Small intestine (tissue), 7 donors: Measurements from ENCODE around the gene UBE2N. TPM values are rescaled to one million over a fixed set of nuclear protein-coding genes. Genes with fewer than 3 reads are reported as not detected.
"Not testable (repeated sequence)": the region's sequence is repeated elsewhere in the genome, so short reads cannot be mapped to it uniquely, and the experiment has no call there.

ENCODE experiments used
- DNase-seq, 2 donors: peaks; one replicate each; pipeline versions ENCODE4 v3.0.0 to v3.0.0-alpha.2; 2013
- FAIRE-seq: peaks from 2 replicates; lab custom pipeline; 2012; peaks lifted over from hg19 to GRCh38; lab: Jason Lieb, UNC
- H3K27ac ChIP-seq, 3 donors: one replicate each; pipeline ENCODE4 v1.5.1; 2013; ENCODE audit warnings: low read length in 2 of 3, mild to moderate bottlenecking in 2 of 3, control low read depth in 1 of 3, inconsistent platforms in 1 of 3, low read depth in 1 of 3, moderate library complexity in 1 of 3
- H3K27me3 ChIP-seq, 3 donors: one replicate each; pipeline ENCODE4 v1.6.1; 2013; ENCODE audit warnings: low read length in 3 of 3, inconsistent platforms in 1 of 3; ENCODE audit not compliant: control insufficient read depth in 3 of 3, insufficient read depth in 3 of 3
- H3K36me3 ChIP-seq, 3 donors: one replicate each; pipeline ENCODE4 v1.6.1; 2013; ENCODE audit warnings: low read length in 3 of 3, inconsistent platforms in 1 of 3, low read depth in 1 of 3, mild to moderate bottlenecking in 1 of 3, moderate library complexity in 1 of 3; ENCODE audit not compliant: control insufficient read depth in 3 of 3, insufficient read depth in 2 of 3
- H3K4me1 ChIP-seq, 3 donors: one replicate each; pipeline ENCODE4 v1.6.1; 2013; ENCODE audit warnings: low read length in 2 of 3, inconsistent platforms in 1 of 3, low read depth in 1 of 3, mild to moderate bottlenecking in 1 of 3, moderate library complexity in 1 of 3; ENCODE audit not compliant: control insufficient read depth in 3 of 3, insufficient read depth in 2 of 3
- H3K4me3 ChIP-seq, 3 donors: one replicate each; pipeline ENCODE4 v1.5.1; 2013; ENCODE audit warnings: low read length in 3 of 3, control low read depth in 1 of 3, inconsistent platforms in 1 of 3, low read depth in 1 of 3, mild to moderate bottlenecking in 1 of 3, moderate library complexity in 1 of 3
- H3K9me3 ChIP-seq, 2 donors: one replicate each; pipeline ENCODE4 v1.6.1; 2013; ENCODE audit warnings: low read depth in 1 of 2, low read length in 1 of 2; ENCODE audit not compliant: control insufficient read depth in 2 of 2, insufficient read depth in 1 of 2
- WGBS, 3 donors: extraction: QIAGEN DNeasy Blood & Tissue Kit; methylation state at CpG; one replicate each; pipeline ENCODE4 v1.1.7; 2013; 5-methylcytosine and 5-hydroxymethylcytosine counted together
- polyA plus RNA-seq, 4 donors: library from polyadenylated mRNA; stranded (reverse) in 3 of 4; unstranded in 1 of 4; fragments of 200-250 nt in 3 of 4; fragments of 120-200 nt in 1 of 4; gene quantifications; one replicate each; pipeline versions ENCODE4 v1.2.1 to v1.2.3, GENCODE V29; 2013
- donor health status: healthy with polysubstance abuse.
- donor health status: control.
- donor health status: control.
- donor health status: Bipolar disorder and iron deficiency.
- donor health status: healthy.

The UBE2N gene
- polyA plus RNA-seq, 4 donors: 47.0 to 87.8 (median 59.9) TPM

DNA sequence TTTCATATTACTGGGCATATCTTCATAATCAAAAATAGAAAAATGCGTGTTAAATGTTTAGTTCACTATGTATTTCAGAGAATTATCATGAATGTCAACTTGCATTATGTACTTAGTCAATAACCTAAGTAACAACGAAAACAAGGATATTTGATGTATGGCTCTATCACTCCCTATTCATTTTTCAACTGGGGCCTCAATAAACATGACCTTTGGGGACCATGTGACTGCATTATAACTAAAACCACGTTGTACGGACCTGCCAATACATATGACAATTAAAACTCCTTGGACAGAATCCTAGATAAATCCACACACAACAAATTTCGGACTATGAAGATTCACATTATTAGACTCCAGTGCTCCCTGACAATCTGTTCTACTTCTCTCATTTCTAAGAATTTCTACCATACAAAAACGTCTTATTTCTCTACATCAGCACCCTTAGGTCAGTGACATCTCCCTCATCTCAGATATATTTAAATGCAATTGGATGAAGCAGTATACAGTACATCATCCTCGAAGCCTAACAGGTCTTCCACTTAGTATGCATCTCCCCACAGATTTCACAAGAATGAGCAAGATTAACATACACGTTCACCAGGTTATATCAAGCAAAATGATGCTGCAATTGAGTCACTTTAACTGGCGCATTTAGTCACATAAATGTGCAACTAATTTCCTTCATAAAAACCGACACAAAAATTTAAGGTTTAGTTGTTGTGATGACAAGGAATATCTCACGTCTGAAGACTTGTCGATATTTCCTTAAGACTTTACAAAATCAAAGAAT is 1.5 kb downstream of the UBE2N start:
- H3K27me3 ChIP-seq: no peaks in the 10 kb centered on the region
- H3K27ac ChIP-seq: no peak overlapping the region
- peaks cover 0 to 12% (median 8%) of the 10 kb centered on the region in 3 donors for H3K4me1 ChIP-seq
- WGBS, 3 donors: 8 to 17% (median 9%) methylated on average over 12 of the region's 12 CpGs
- no peaks in the 10 kb centered on the region for H3K9me3 ChIP-seq
- peak overlapping the region in 2 of 3 donors; percentile 92 to 94 for H3K4me3 ChIP-seq
- no peaks in the 10 kb centered on the region for H3K36me3 ChIP-seq
- FAIRE-seq: no peak
- peak in 1 of 2 donors; percentile 24 for DNase-seq

DNA sequence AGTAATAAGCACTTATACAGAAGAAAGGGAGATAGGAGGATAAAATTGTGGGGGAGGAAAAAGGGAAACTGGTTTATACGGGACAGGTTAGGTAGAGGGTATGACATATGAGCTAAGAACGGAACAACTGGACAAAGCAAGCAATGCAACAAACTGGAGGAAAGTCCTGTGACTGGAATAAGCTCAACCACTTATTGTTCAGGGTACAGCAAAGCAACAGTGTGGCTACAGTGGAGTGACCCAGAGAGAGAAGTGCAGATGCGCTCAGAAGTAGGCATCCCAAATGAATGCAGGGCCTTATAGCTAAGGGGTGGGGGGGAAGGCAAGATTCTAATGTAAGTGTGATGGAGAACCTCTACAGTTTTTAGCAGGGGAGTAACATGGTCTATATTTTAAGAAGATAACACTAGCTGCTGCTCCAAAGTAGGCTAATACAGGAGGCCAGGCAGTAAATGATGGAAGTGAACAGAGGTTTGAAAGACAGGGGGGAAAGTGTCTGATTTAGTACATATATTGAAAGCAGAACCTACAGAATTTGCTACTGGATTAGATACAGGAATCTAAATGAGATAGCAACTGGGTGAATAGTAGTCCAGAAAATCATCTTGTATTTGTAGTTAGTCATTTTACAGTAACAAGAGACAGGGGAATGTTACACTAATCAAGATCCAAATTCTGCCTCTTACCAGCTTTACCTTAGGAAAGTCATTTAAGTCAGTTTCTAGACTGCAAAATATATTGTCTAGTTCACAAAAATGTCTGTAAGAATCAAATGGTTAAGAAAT is 3.3 kb downstream of the UBE2N start:
- Histone ChIP-seq H3K36me3 (no peaks in the 10 kb centered on the region), H3K9me3 (no peaks in the 10 kb centered on the region), H3K27me3 (no peaks in the 10 kb centered on the region), H3K27ac (no peak overlapping the region), H3K4me3 (no peak overlapping the region), H3K4me1 (peaks cover 0 to 10% (median 8%) of the 10 kb centered on the region in 3 donors)
- DNase-seq (no peak), FAIRE-seq (no peak)
- 68 to 79% (median 68%) methylated on average over 3 of the region's 3 CpGs for WGBS, 3 donors

DNA sequence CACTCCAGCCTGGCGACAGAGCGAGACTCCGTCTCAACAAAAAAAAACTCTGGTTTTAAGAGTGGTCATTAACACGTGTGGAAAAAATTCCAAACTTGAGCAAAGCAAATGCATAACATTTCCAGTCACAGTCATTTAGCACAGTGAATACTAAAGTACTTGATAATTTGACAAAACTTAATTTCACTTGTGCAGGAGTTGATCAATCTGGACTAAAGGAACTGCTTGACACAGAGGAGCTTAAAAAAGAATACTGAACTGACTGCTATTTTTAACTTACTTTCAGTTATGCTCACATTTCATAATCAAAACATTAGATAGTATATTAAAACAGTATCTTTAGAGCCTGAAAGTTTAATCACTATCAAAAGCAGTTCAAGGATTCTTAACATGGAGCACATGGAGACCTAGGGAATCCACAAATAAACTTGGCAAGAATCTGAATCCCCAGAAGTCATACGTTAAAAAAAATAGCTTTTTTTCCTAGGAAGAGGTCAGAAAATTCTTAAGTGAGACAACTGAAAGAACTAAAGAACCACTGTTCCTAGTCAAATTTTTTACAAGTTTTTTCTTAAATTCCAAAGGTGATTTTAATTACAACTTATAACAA is 7.4 kb downstream of the UBE2N start:
- FAIRE-seq (no peak), DNase-seq (no peak)
- WGBS, 3 donors: 59 to 80% (median 68%) methylated on average over 5 of the region's 5 CpGs
- no peaks in the 10 kb centered on the region for H3K9me3 ChIP-seq
- H3K4me1 ChIP-seq: peaks cover 0 to 9% (median 0%) of the 10 kb centered on the region in 3 donors
- no peak overlapping the region for H3K4me3 ChIP-seq
- H3K36me3 ChIP-seq: no peaks in the 10 kb centered on the region
- no peaks in the 10 kb centered on the region for H3K27me3 ChIP-seq
- H3K27ac ChIP-seq: no peak overlapping the region

DNA sequence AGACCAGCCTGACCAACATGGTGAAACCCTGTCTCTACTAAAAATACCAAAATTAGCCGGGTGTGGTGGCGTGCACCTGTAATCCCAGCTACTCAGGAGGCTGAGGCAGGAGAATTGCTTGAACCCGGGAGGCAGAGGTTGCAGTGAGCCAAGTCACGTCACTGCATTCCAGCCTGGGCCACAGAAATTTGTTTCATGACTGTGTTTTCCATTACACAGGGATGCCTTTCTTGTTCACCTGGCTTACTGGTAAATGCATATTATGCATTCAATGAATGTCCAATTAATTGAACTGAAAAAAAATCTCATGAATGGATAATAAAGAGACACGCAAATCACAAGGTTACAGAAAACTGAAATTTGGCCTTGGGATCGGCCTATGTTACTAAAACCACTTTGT is 9.7 kb downstream of the UBE2N start:
- not testable (repeated sequence) for H3K27ac ChIP-seq, H3K4me1 ChIP-seq, H3K27me3 ChIP-seq, H3K36me3 ChIP-seq, H3K9me3 ChIP-seq, H3K4me3 ChIP-seq, DNase-seq, FAIRE-seq
- WGBS, 3 donors: 89 to 94% (median 89%) methylated on average over 6 of the region's 6 CpGs

DNA sequence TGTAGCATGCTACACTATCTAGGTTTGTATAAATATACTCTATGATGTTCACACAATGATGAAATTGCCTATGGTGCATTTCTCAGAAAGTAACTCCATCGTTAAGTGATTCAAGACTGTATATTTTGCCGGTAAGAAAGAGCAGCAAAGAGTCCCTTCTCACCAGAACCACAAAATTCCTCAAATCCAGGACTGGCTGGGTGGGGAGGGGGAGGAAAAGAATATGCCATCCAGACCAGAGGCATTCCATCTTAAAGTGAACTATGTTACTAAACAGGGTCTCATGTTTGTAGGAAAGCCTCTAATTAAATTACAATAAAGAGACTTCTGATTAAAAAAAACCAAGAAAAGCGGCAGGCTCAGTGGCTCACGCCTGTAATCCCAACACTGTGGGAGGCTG is 11.5 kb downstream of the UBE2N start:
- FAIRE-seq (no peak), DNase-seq (no peak)
- Histone ChIP-seq H3K4me1 (peaks cover 4 to 7% (median 6%) of the 10 kb centered on the region in 3 donors), H3K9me3 (no peaks in the 10 kb centered on the region), H3K36me3 (no peaks in the 10 kb centered on the region), H3K27ac (no peak overlapping the region), H3K27me3 (no peaks in the 10 kb centered on the region), H3K4me3 (no peak overlapping the region)
- WGBS, 3 donors: 83 to 91% (median 88%) methylated on average over 4 of the region's 4 CpGs

DNA sequence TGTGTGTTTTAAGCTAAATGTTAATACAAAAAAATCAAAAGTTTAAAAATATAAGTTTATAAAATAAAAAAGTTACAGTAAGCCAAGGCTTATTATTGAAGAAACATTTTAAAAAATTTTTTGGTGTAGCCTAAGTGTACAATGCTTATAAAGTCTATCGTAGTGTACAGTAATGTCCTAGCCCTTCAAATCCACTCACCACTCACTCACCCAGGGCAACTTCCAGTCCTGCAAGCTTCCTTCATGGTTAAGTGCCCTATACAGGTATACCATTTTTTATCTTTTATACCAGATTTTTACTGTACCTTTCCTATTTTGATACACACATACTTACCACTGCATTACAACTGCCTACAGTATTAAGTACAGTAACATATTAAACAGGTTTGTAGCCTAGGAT is 11.9 kb downstream of the UBE2N start:
- Histone ChIP-seq H3K4me3 (no peak overlapping the region), H3K36me3 (no peaks in the 10 kb centered on the region), H3K27me3 (no peaks in the 10 kb centered on the region), H3K9me3 (no peaks in the 10 kb centered on the region), H3K27ac (no peak overlapping the region), H3K4me1 (peaks cover 4 to 8% (median 6%) of the 10 kb centered on the region in 3 donors)
- DNase-seq (no peak), FAIRE-seq (no peak)
- WGBS, 3 donors: 88 to 92% (median 90%) methylated on average over 1 of the region's 1 CpG

DNA sequence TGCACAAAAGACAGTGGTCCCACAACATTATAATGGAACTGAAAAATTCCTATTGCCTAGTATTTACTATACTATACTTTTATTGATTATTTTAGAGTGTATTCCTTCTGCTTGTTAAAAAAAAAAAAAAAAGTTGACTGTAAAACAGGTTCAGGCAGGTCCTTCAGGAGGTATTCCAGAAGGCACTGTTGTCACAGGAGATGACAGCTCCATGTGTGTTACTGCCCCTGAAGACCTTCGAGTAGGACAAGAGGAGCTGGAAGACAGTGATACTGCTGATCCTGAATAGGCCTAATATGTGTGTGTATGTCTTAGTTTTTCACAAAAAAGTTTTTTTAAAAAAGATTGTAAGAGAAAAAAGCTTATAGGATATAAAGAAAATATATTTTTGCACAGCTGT is 12.3 kb downstream of the UBE2N start:
- H3K9me3 ChIP-seq: no peaks in the 10 kb centered on the region
- H3K4me1 ChIP-seq: peaks cover 4 to 8% (median 7%) of the 10 kb centered on the region in 3 donors
- DNase-seq: no peak
- 60 to 79% (median 77%) methylated on average over 1 of the region's 1 CpG for WGBS, 3 donors
- H3K27me3 ChIP-seq: no peaks in the 10 kb centered on the region
- no peak overlapping the region for H3K27ac ChIP-seq
- no peaks in the 10 kb centered on the region for H3K36me3 ChIP-seq
- no peak overlapping the region for H3K4me3 ChIP-seq
- no peak for FAIRE-seq

DNA sequence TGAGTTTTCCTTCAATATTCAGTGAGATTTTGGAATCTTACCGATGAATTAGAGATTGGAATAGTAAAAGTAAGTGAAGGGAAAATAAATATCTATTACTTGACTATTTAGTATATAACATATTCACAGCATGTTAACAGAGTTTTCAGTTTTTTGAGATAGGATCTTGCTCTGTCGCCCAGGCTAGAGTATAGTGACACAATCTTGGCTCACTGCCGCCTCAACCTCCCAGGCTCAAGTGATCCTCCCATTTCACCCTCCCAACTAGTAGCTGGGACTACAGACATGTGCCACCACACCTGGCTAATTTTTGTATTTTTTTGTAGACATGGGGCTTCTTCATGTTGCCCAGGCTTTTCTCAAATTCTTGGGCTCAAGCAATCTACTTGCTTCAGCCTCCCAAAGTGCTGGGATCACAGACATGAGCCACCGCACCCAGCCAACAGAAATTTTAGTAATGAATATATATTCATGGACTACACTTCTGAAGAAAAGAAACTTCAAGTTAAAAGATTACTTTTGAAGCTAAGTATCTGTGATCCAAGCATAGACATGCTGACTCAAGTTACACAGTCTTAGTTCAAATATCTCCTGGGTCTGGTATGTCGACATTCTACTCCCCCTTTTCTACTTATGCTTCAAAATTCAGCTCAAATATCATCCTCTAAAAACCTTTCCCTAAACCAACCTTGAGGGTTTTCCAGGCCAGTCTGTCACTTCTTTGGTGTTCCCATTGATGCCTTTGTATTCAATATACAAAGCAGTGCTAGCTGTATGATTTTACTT is 13.8 kb downstream of the UBE2N start:
- no peak for FAIRE-seq
- no peak overlapping the region for H3K4me3 ChIP-seq
- no peaks in the 10 kb centered on the region for H3K36me3 ChIP-seq
- 80 to 85% (median 85%) methylated on average over 5 of the region's 5 CpGs for WGBS, 3 donors
- peaks cover 4 to 12% (median 8%) of the 10 kb centered on the region in 3 donors for H3K4me1 ChIP-seq
- no peak for DNase-seq
- H3K9me3 ChIP-seq: no peaks in the 10 kb centered on the region
- H3K27me3 ChIP-seq: no peaks in the 10 kb centered on the region
- no peak overlapping the region for H3K27ac ChIP-seq
